Trophoblast cell (in vitro differentiated cells and primary cell): ENCODE results near the gene RNH1.

Experiments
- DNase-seq, 2 donors: peaks; one replicate each; pipeline ENCODE4 v3.0.0-alpha.2; 2016
- H2AFZ ChIP-seq: 2 replicates; pipeline ENCODE4 v1.6.1; 2013; ENCODE audit warnings: low read length, moderate library complexity, mild to moderate bottlenecking; ENCODE audit not compliant: insufficient read depth, poor library complexity
- H2AK5ac ChIP-seq: 2 replicates; pipeline ENCODE4 v1.6.1; 2013; ENCODE audit warnings: mild to moderate bottlenecking, low read length
- H2BK120ac ChIP-seq: 2 replicates; pipeline ENCODE4 v1.6.1; 2013; ENCODE audit warnings: low read length, mild to moderate bottlenecking, moderate library complexity; ENCODE audit not compliant: insufficient read depth, poor library complexity
- H2BK12ac ChIP-seq: 2 replicates; pipeline ENCODE4 v1.6.1; 2013; ENCODE audit warnings: mild to moderate bottlenecking, low read length, moderate library complexity
- H2BK5ac ChIP-seq: 2 replicates; pipeline ENCODE4 v1.6.1; 2013; ENCODE audit warnings: low read length, low read depth, moderate library complexity, mild to moderate bottlenecking; ENCODE audit not compliant: poor library complexity
- H3K14ac ChIP-seq: 2 replicates; pipeline ENCODE4 v1.6.1; 2013; ENCODE audit warnings: mild to moderate bottlenecking, low read length
- H3K18ac ChIP-seq: 2 replicates; pipeline ENCODE4 v1.6.1; 2013; ENCODE audit warnings: mild to moderate bottlenecking, low read length
- H3K23ac ChIP-seq: 2 replicates; pipeline ENCODE4 v1.6.1; 2013; ENCODE audit warnings: low read length
- H3K27ac ChIP-seq: 2 replicates; pipeline ENCODE4 v1.5.1; 2013; ENCODE audit warnings: low read depth, mild to moderate bottlenecking, inconsistent platforms, low read length, moderate library complexity
- H3K27me3 ChIP-seq: 2 replicates; pipeline ENCODE4 v1.6.1; 2013; ENCODE audit warnings: inconsistent platforms, mild to moderate bottlenecking, low read length, moderate library complexity; ENCODE audit not compliant: insufficient read depth
- H3K36me3 ChIP-seq, 2 experiments: 1 replicate in 1 of 2; 2 replicates in 1 of 2; pipeline ENCODE4 v1.6.1; 2013; ENCODE audit warnings: low read length in 2 of 2, mild to moderate bottlenecking in 2 of 2, moderate library complexity in 1 of 2; ENCODE audit not compliant: insufficient read depth in 2 of 2, control insufficient read depth in 1 of 2
- H3K4ac ChIP-seq: 2 replicates; pipeline ENCODE4 v1.6.1; 2013; ENCODE audit warnings: low read depth, mild to moderate bottlenecking, low read length, moderate library complexity
- H3K4me1 ChIP-seq, 2 experiments: 1 replicate in 1 of 2; 2 replicates in 1 of 2; pipeline ENCODE4 v1.6.1; 2013; ENCODE audit warnings: low read length in 2 of 2, mild to moderate bottlenecking in 2 of 2, moderate library complexity in 1 of 2; ENCODE audit not compliant: insufficient read depth in 2 of 2, control insufficient read depth in 1 of 2
- H3K4me2 ChIP-seq: 2 replicates; pipeline ENCODE4 v1.6.1; 2013; ENCODE audit warnings: inconsistent platforms, mild to moderate bottlenecking, low read length, moderate library complexity
- H3K4me3 ChIP-seq: 2 replicates; pipeline ENCODE4 v1.5.1; 2013; ENCODE audit warnings: mild to moderate bottlenecking, low read depth, low read length, inconsistent platforms
- H3K79me1 ChIP-seq: one replicate; pipeline ENCODE4 v1.6.1; 2013; ENCODE audit warnings: low read length
- H3K79me2 ChIP-seq: 2 replicates; pipeline ENCODE4 v1.6.1; 2013; ENCODE audit warnings: low read length, mild to moderate bottlenecking; ENCODE audit not compliant: control insufficient read depth, insufficient read depth, poor library complexity
- H3K9ac ChIP-seq: 2 replicates; pipeline ENCODE4 v1.6.1; 2013; ENCODE audit warnings: mild to moderate bottlenecking, low read length
- H3K9me3 ChIP-seq: 2 replicates; pipeline ENCODE4 v1.6.1; 2013; ENCODE audit warnings: low read depth, mild to moderate bottlenecking, control low read depth, inconsistent platforms, low read length; ENCODE audit not compliant: insufficient read depth
- H4K12ac ChIP-seq: 2 replicates; pipeline ENCODE4 v1.6.1; 2013; ENCODE audit warnings: low read depth, mild to moderate bottlenecking, low read length, moderate library complexity
- H4K8ac ChIP-seq: 2 replicates; pipeline ENCODE4 v1.6.1; 2013; ENCODE audit warnings: low read depth, mild to moderate bottlenecking, low read length, moderate library complexity
- H4K91ac ChIP-seq: one replicate; pipeline ENCODE4 v1.6.1; 2013; ENCODE audit warnings: low read depth, mild to moderate bottlenecking, low read length, moderate library complexity
- WGBS: extraction: QIAGEN DNeasy Blood & Tissue Kit; methylation state at CpG from one replicate; pipeline ENCODE4 v1.1.7; 2013; ENCODE audit warnings: missing lambda C conversion rate; ENCODE audit not compliant: insufficient read length, insufficient coverage; ENCODE audit errors: extremely low coverage; 5-methylcytosine and 5-hydroxymethylcytosine counted together

The RNH1 gene

GRCh38 chr11:508956-509355 is 1.9 kb upstream of the RNH1 start:
- no peak for DNase-seq
- Histone ChIP-seq H3K79me1 (peaks cover 15% of the 10 kb centered on the region), H3K36me3 (peaks cover 14 to 24% of the 10 kb centered on the region in 2 experiments), H3K27me3 (no peaks in the 10 kb centered on the region), H3K9ac (no peak overlapping the region), H3K23ac (no peak overlapping the region), H3K79me2 (peaks cover 13% of the 10 kb centered on the region), H3K27ac (no peak overlapping the region), H3K14ac (no peak overlapping the region), H4K12ac (no peak overlapping the region), H4K91ac (no peak overlapping the region), H4K8ac (no peak overlapping the region), H2BK5ac (no peak overlapping the region), H3K4ac (no peak overlapping the region), H3K18ac (no peak overlapping the region), H2BK12ac (no peak overlapping the region), H3K4me1 (peaks cover 6 to 13% of the 10 kb centered on the region in 2 experiments), H2BK120ac (no peak overlapping the region), H3K4me2 (no peak overlapping the region), H3K4me3 (no peak overlapping the region), H2AFZ (no peak overlapping the region), H3K9me3 (no peaks in the 10 kb centered on the region), H2AK5ac (no peak overlapping the region)
- no CpG with 5 or more reads among the region's 5 CpGs for WGBS

- peak overlapping the region; percentile 31 for H2AK5ac ChIP-seq
- peak overlapping the region; percentile 56 for H2BK120ac ChIP-seq
- peak overlapping the region; percentile 84 for H2AFZ ChIP-seq
- peaks cover 6 to 13% of the 10 kb centered on the region in 2 experiments for H3K4me1 ChIP-seq
- H3K14ac ChIP-seq, result peak overlapping the region; percentile 85
- no peak overlapping the region for H2BK5ac ChIP-seq
- WGBS, result no CpG with 5 or more reads among the region's 45 CpGs
- H3K27me3 ChIP-seq, result no peaks in the 10 kb centered on the region
- peak overlapping the region; percentile 66 for H3K4me2 ChIP-seq
- H4K12ac ChIP-seq, result peak overlapping the region; percentile 79
- H4K91ac ChIP-seq, result peak overlapping the region; percentile 82
- DNase-seq, result no peak
- H4K8ac ChIP-seq, result peak overlapping the region; percentile 87
- peak overlapping the region; percentile 13 for H3K9ac ChIP-seq
- H3K4me3 ChIP-seq, result peak overlapping the region; percentile 69
- no peaks in the 10 kb centered on the region for H3K9me3 ChIP-seq
- H3K18ac ChIP-seq, result peak overlapping the region; percentile 39
- H3K79me1 ChIP-seq, result peaks cover 15% of the 10 kb centered on the region
- peak overlapping the region; percentile 78 for H3K4ac ChIP-seq
- H3K36me3 ChIP-seq, result peaks cover 11 to 20% of the 10 kb centered on the region in 2 experiments
- peak overlapping the region; percentile 16 for H3K27ac ChIP-seq
- peaks cover 13% of the 10 kb centered on the region for H3K79me2 ChIP-seq
- no peak overlapping the region for H2BK12ac ChIP-seq
- no peak overlapping the region for H3K23ac ChIP-seq
Measured at GRCh38 chr11:507727-508515, 879 bp upstream of the RNH1 start.

GRCh38 chr11:506238-506994 is 626 bp downstream of the RNH1 start:
- Histone ChIP-seq H2AFZ (peak overlapping the region; percentile 86), H2BK5ac (peak overlapping the region; percentile 88), H3K4ac (peak overlapping the region; percentile 77), H3K9ac (peak overlapping the region; percentile 76), H2AK5ac (peak overlapping the region; percentile 31), H3K4me2 (peak overlapping the region; percentile 96), H4K12ac (peak overlapping the region; percentile 95), H3K79me2 (peaks cover 13% of the 10 kb centered on the region), H3K23ac (no peak overlapping the region), H4K91ac (peak overlapping the region; percentile 99), H4K8ac (peak overlapping the region; percentile 95), H3K18ac (peak overlapping the region; percentile 97), H3K36me3 (peaks cover 15 to 32% of the 10 kb centered on the region in 2 experiments), H3K9me3 (no peaks in the 10 kb centered on the region), H3K27me3 (no peaks in the 10 kb centered on the region), H2BK120ac (peak overlapping the region; percentile 94), H3K79me1 (peaks cover 15% of the 10 kb centered on the region), H3K4me3 (peak overlapping the region; percentile 92), H3K14ac (peak overlapping the region; percentile 98), H3K27ac (peak overlapping the region; percentile 97), H2BK12ac (no peak overlapping the region), H3K4me1 (peaks cover 6 to 13% of the 10 kb centered on the region in 2 experiments)
- peak; percentile 98 to 99 for DNase-seq
- WGBS, result no CpG with 5 or more reads among the region's 71 CpGs

GRCh38 chr11:504994-505344 is 2.1 kb downstream of the RNH1 start:
- H2AK5ac ChIP-seq, result no peak overlapping the region
- H4K91ac ChIP-seq, result no peak overlapping the region
- H2BK12ac ChIP-seq, result no peak overlapping the region
- H3K4me1 ChIP-seq, result peaks cover 6 to 13% of the 10 kb centered on the region in 2 experiments
- no peak overlapping the region for H3K4me2 ChIP-seq
- H2AFZ ChIP-seq, result no peak overlapping the region
- H4K12ac ChIP-seq, result no peak overlapping the region
- H2BK5ac ChIP-seq, result no peak overlapping the region
- H4K8ac ChIP-seq, result no peak overlapping the region
- no peak overlapping the region for H3K27ac ChIP-seq
- no peak for DNase-seq
- H3K79me1 ChIP-seq, result peaks cover 15% of the 10 kb centered on the region
- no peak overlapping the region for H3K14ac ChIP-seq
- no peaks in the 10 kb centered on the region for H3K27me3 ChIP-seq
- H3K9ac ChIP-seq, result no peak overlapping the region
- H3K18ac ChIP-seq, result no peak overlapping the region
- 100% methylated on average over 2 of the region's 7 CpGs for WGBS
- H3K36me3 ChIP-seq, result peaks cover 24 to 41% of the 10 kb centered on the region in 2 experiments
- H3K4ac ChIP-seq, result peak overlapping the region; percentile 85
- peaks cover 2% of the 10 kb centered on the region for H3K9me3 ChIP-seq
- H3K79me2 ChIP-seq, result peaks cover 13% of the 10 kb centered on the region
- H3K4me3 ChIP-seq, result no peak overlapping the region
- no peak overlapping the region for H3K23ac ChIP-seq
- no peak overlapping the region for H2BK120ac ChIP-seq
